ENCODE data around the gene AFAP1L1.

The AFAP1L1 gene

GRCh38 chr5:149247726-149248125, 23.9 kb upstream of the AFAP1L1 start:
- TF ChIP-seq GATA2 (IDR thresholded peaks at IDR 0.05; ENCODE audit: low read depth, low read length) (no peak), GATA3 (IDR thresholded peaks at IDR 0.05; ENCODE audit: low read depth, low read length) (no peak)

- TF ChIP-seq GATA2 (IDR thresholded peaks at IDR 0.05; ENCODE audit: low read depth, low read length) (no peak), GATA3 (IDR thresholded peaks at IDR 0.05; ENCODE audit: low read depth, low read length) (no peak)
Observed at GRCh38 chr5:149251546-149251945, 20.1 kb upstream of the AFAP1L1 start.

GRCh38 chr5:149254506-149254905, 17.2 kb upstream of the AFAP1L1 start:
- no peak for TF ChIP-seq GATA3 (IDR thresholded peaks at IDR 0.05; ENCODE audit: low read depth, low read length)
- TF ChIP-seq GATA2 (IDR thresholded peaks at IDR 0.05; ENCODE audit: low read depth, low read length): no peak

GRCh38 chr5:149256451-149256850, 15.2 kb upstream of the AFAP1L1 start:
- TF ChIP-seq GATA2 (IDR thresholded peaks at IDR 0.05; ENCODE audit: low read depth, low read length) (no peak), GATA3 (IDR thresholded peaks at IDR 0.05; ENCODE audit: low read depth, low read length) (no peak)

- no peak for TF ChIP-seq GATA3 (IDR thresholded peaks at IDR 0.05; ENCODE audit: low read depth, low read length)
- TF ChIP-seq GATA2 (IDR thresholded peaks at IDR 0.05; ENCODE audit: low read depth, low read length): no peak
Observed at GRCh38 chr5:149257131-149257530, 14.5 kb upstream of the AFAP1L1 start.

GRCh38 chr5:149257889-149258705, 13.6 kb upstream of the AFAP1L1 start:
- TF ChIP-seq GATA2 (IDR thresholded peaks at IDR 0.05; ENCODE audit: low read depth, low read length) (no peak), GATA3 (IDR thresholded peaks at IDR 0.05; ENCODE audit: low read depth, low read length) (no peak)

GRCh38 chr5:149260761-149261160, 10.9 kb upstream of the AFAP1L1 start:
- TF ChIP-seq GATA2 (IDR thresholded peaks at IDR 0.05; ENCODE audit: low read depth, low read length) (no peak), GATA3 (IDR thresholded peaks at IDR 0.05; ENCODE audit: low read depth, low read length) (no peak)

- TF ChIP-seq GATA2 (IDR thresholded peaks at IDR 0.05; ENCODE audit: low read depth, low read length) (no peak), GATA3 (IDR thresholded peaks at IDR 0.05; ENCODE audit: low read depth, low read length) (no peak)
Observed at GRCh38 chr5:149261246-149261645, 10.4 kb upstream of the AFAP1L1 start.

GRCh38 chr5:149262315-149262714, 9.3 kb upstream of the AFAP1L1 start:
- TF ChIP-seq GATA2 (IDR thresholded peaks at IDR 0.05; ENCODE audit: low read depth, low read length): no peak
- no peak for TF ChIP-seq GATA3 (IDR thresholded peaks at IDR 0.05; ENCODE audit: low read depth, low read length)

GRCh38 chr5:149264439-149265067, 7.1 kb upstream of the AFAP1L1 start:
- TF ChIP-seq GATA3 (IDR thresholded peaks at IDR 0.05; ENCODE audit: low read depth, low read length): no peak
- no peak for TF ChIP-seq GATA2 (IDR thresholded peaks at IDR 0.05; ENCODE audit: low read depth, low read length)

GRCh38 chr5:149265068-149265465, 6.6 kb upstream of the AFAP1L1 start:
- no peak for TF ChIP-seq GATA2 (IDR thresholded peaks at IDR 0.05; ENCODE audit: low read depth, low read length)

GRCh38 chr5:149265597-149265996, 6.1 kb upstream of the AFAP1L1 start:
- TF ChIP-seq GATA2 (IDR thresholded peaks at IDR 0.05; ENCODE audit: low read depth, low read length): no peak
- TF ChIP-seq GATA3 (IDR thresholded peaks at IDR 0.05; ENCODE audit: low read depth, low read length): no peak

GRCh38 chr5:149267241-149267973, 4.3 kb upstream of the AFAP1L1 start:
- TF ChIP-seq GATA3 (IDR thresholded peaks at IDR 0.05; ENCODE audit: low read depth, low read length) (no peak), GATA2 (IDR thresholded peaks at IDR 0.05; ENCODE audit: low read depth, low read length) (no peak)

GRCh38 chr5:149268928-149269557, 2.6 kb upstream of the AFAP1L1 start:
- TF ChIP-seq GATA2 (IDR thresholded peaks at IDR 0.05; ENCODE audit: low read depth, low read length): no peak
- no peak for TF ChIP-seq GATA3 (IDR thresholded peaks at IDR 0.05; ENCODE audit: low read depth, low read length)

Measured in SH-SY5Y (cell line).